Measurements from ENCODE around the gene COPG2. TPM values are rescaled to one million over a fixed set of nuclear protein-coding genes. Genes with fewer than 3 reads are reported as not detected.
"Not testable (repeated sequence)": the region's sequence is repeated elsewhere in the genome, so short reads cannot be mapped to it uniquely, and the experiment has no call there.

The COPG2 gene
- total and polyA plus RNA-seq, 2 donors (not counting 1 experiment from before 2014, with no cell fraction given), result 47.8 to 52.4 TPM

- no peak overlapping the region for H3K27ac ChIP-seq (ENCODE audit: insufficient read depth, low read length)
- H3K36me3 ChIP-seq (ENCODE audit: control insufficient read depth, insufficient read depth, low read length), result no peaks in the 10 kb centered on the region
- TF ChIP-seq, protein P1, sequence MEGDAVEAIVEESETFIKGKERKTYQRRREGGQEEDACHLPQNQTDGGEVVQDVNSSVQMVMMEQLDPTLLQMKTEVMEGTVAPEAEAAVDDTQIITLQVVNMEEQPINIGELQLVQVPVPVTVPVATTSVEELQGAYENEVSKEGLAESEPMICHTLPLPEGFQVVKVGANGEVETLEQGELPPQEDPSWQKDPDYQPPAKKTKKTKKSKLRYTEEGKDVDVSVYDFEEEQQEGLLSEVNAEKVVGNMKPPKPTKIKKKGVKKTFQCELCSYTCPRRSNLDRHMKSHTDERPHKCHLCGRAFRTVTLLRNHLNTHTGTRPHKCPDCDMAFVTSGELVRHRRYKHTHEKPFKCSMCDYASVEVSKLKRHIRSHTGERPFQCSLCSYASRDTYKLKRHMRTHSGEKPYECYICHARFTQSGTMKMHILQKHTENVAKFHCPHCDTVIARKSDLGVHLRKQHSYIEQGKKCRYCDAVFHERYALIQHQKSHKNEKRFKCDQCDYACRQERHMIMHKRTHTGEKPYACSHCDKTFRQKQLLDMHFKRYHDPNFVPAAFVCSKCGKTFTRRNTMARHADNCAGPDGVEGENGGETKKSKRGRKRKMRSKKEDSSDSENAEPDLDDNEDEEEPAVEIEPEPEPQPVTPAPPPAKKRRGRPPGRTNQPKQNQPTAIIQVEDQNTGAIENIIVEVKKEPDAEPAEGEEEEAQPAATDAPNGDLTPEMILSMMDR (conservative IDR thresholded peaks at IDR 0.05 in 1 of 2, IDR thresholded peaks at IDR 0.05 in 1 of 2; ENCODE audit: low read depth in 1 of 2, low read length in 2 of 2), result no peak
- no peak for TF ChIP-seq EZH2 (IDR thresholded peaks at IDR 0.05; ENCODE audit: low read length, missing control alignments)
- H3K4me3 ChIP-seq (replicated peaks in 1 of 4; ENCODE audit: control extremely low read depth in 1 of 4, insufficient read depth in 1 of 4, low read depth in 3 of 4, low read length in 4 of 4), result no peak overlapping the region
- no peaks in the 10 kb centered on the region for H3K79me2 ChIP-seq (ENCODE audit: control insufficient read depth, insufficient read depth, low read length)
- H2AFZ ChIP-seq (ENCODE audit: low read length), result no peak overlapping the region
- peak; percentile 2 for DNase-seq (ENCODE audit: low read depth in 2 of 2)
- H4K20me1 ChIP-seq (ENCODE audit: control insufficient read depth, extremely low read depth, insufficient read depth, low read length), result no peaks in the 10 kb centered on the region
- no peaks in the 10 kb centered on the region for H3K27me3 ChIP-seq (ENCODE audit: control insufficient read depth, insufficient read depth, low read length)
- no peaks in the 10 kb centered on the region for H3K4me1 ChIP-seq (ENCODE audit: control insufficient read depth, extremely low read depth, insufficient read depth, low read length)
- H3K4me2 ChIP-seq (ENCODE audit: extremely low read depth, insufficient read depth, low read length), result no peak overlapping the region
- no peak overlapping the region for H3K9ac ChIP-seq (ENCODE audit: insufficient read depth, low read length)
- H3K9me3 ChIP-seq (ENCODE audit: control insufficient read depth, insufficient read depth, low read depth, low read length), result no peaks in the 10 kb centered on the region
These were observed 75.5 kb downstream of the COPG2 start for GRCh38 chr7:130593033-130593432.

- not testable (repeated sequence) for H3K9ac ChIP-seq (ENCODE audit: insufficient read depth, low read length); H2AFZ ChIP-seq (ENCODE audit: low read length); H3K4me3 ChIP-seq (replicated peaks in 1 of 4; ENCODE audit: control extremely low read depth in 1 of 4, insufficient read depth in 1 of 4, low read depth in 3 of 4, low read length in 4 of 4); H3K27me3 ChIP-seq (ENCODE audit: control insufficient read depth, insufficient read depth, low read length); H4K20me1 ChIP-seq (ENCODE audit: control insufficient read depth, extremely low read depth, insufficient read depth, low read length); DNase-seq (ENCODE audit: low read depth in 2 of 2); H3K27ac ChIP-seq (ENCODE audit: insufficient read depth, low read length); H3K79me2 ChIP-seq (ENCODE audit: control insufficient read depth, insufficient read depth, low read length); H3K4me1 ChIP-seq (ENCODE audit: control insufficient read depth, extremely low read depth, insufficient read depth, low read length); H3K4me2 ChIP-seq (ENCODE audit: extremely low read depth, insufficient read depth, low read length); H3K9me3 ChIP-seq (ENCODE audit: control insufficient read depth, insufficient read depth, low read depth, low read length); H3K36me3 ChIP-seq (ENCODE audit: control insufficient read depth, insufficient read depth, low read length)
These were observed 77.1 kb downstream of the COPG2 start for GRCh38 chr7:130591464-130591863.

GRCh38 chr7:130585932-130586331 is 82.6 kb downstream of the COPG2 start:
- not testable (repeated sequence) for H3K27me3 ChIP-seq (ENCODE audit: control insufficient read depth, insufficient read depth, low read length); H3K4me3 ChIP-seq (replicated peaks in 1 of 4; ENCODE audit: control extremely low read depth in 1 of 4, insufficient read depth in 1 of 4, low read depth in 3 of 4, low read length in 4 of 4); H3K36me3 ChIP-seq (ENCODE audit: control insufficient read depth, insufficient read depth, low read length); H3K9ac ChIP-seq (ENCODE audit: insufficient read depth, low read length); H3K27ac ChIP-seq (ENCODE audit: insufficient read depth, low read length); H3K4me1 ChIP-seq (ENCODE audit: control insufficient read depth, extremely low read depth, insufficient read depth, low read length); H3K4me2 ChIP-seq (ENCODE audit: extremely low read depth, insufficient read depth, low read length); H3K79me2 ChIP-seq (ENCODE audit: control insufficient read depth, insufficient read depth, low read length); H2AFZ ChIP-seq (ENCODE audit: low read length); H3K9me3 ChIP-seq (ENCODE audit: control insufficient read depth, insufficient read depth, low read depth, low read length); DNase-seq (ENCODE audit: low read depth in 2 of 2); H4K20me1 ChIP-seq (ENCODE audit: control insufficient read depth, extremely low read depth, insufficient read depth, low read length)

- not testable (repeated sequence) for H3K79me2 ChIP-seq (ENCODE audit: control insufficient read depth, insufficient read depth, low read length); H3K27me3 ChIP-seq (ENCODE audit: control insufficient read depth, insufficient read depth, low read length); H3K27ac ChIP-seq (ENCODE audit: insufficient read depth, low read length); DNase-seq (ENCODE audit: low read depth in 2 of 2); H3K4me1 ChIP-seq (ENCODE audit: control insufficient read depth, extremely low read depth, insufficient read depth, low read length); H3K4me2 ChIP-seq (ENCODE audit: extremely low read depth, insufficient read depth, low read length); H3K9me3 ChIP-seq (ENCODE audit: control insufficient read depth, insufficient read depth, low read depth, low read length); H3K4me3 ChIP-seq (replicated peaks in 1 of 4; ENCODE audit: control extremely low read depth in 1 of 4, insufficient read depth in 1 of 4, low read depth in 3 of 4, low read length in 4 of 4); H4K20me1 ChIP-seq (ENCODE audit: control insufficient read depth, extremely low read depth, insufficient read depth, low read length); H2AFZ ChIP-seq (ENCODE audit: low read length); H3K36me3 ChIP-seq (ENCODE audit: control insufficient read depth, insufficient read depth, low read length); H3K9ac ChIP-seq (ENCODE audit: insufficient read depth, low read length)
These were observed 93.4 kb downstream of the COPG2 start for GRCh38 chr7:130575110-130575509.

- not testable (repeated sequence) for H2AFZ ChIP-seq (ENCODE audit: low read length); H3K4me3 ChIP-seq (replicated peaks in 1 of 4; ENCODE audit: control extremely low read depth in 1 of 4, insufficient read depth in 1 of 4, low read depth in 3 of 4, low read length in 4 of 4); H3K9ac ChIP-seq (ENCODE audit: insufficient read depth, low read length); DNase-seq (ENCODE audit: low read depth in 2 of 2); H3K36me3 ChIP-seq (ENCODE audit: control insufficient read depth, insufficient read depth, low read length); H3K9me3 ChIP-seq (ENCODE audit: control insufficient read depth, insufficient read depth, low read depth, low read length); H3K27ac ChIP-seq (ENCODE audit: insufficient read depth, low read length); H3K4me1 ChIP-seq (ENCODE audit: control insufficient read depth, extremely low read depth, insufficient read depth, low read length); H3K27me3 ChIP-seq (ENCODE audit: control insufficient read depth, insufficient read depth, low read length); H3K4me2 ChIP-seq (ENCODE audit: extremely low read depth, insufficient read depth, low read length); H3K79me2 ChIP-seq (ENCODE audit: control insufficient read depth, insufficient read depth, low read length); H4K20me1 ChIP-seq (ENCODE audit: control insufficient read depth, extremely low read depth, insufficient read depth, low read length)
These were observed 98.4 kb downstream of the COPG2 start for GRCh38 chr7:130570144-130570543.

Measured in fibroblast of lung (primary cell).